RWPE2 (cell line): ENCODE results near the gene SATB2.
A peak's percentile ranks its signal among the peaks of the same experiment; 100 is the strongest.

Experiments
- ATAC-seq: fragments of 200-7000 bp; cut with Tn5 transposase; 3 replicates; pipeline ENCODE4 v1.9.1; 2021; ENCODE audit warnings: low read depth
- DNase-seq: peaks from one replicate; pipeline ENCODE4 v3.0.0-alpha.2; 2020; ENCODE audit warnings: low spot score
- H3K27ac ChIP-seq: fragments of 450-650 bp; 2 replicates; pipeline ENCODE4 v1.5.1; 2017; ENCODE audit warnings: mild to moderate bottlenecking; ENCODE audit not compliant: poor library complexity, severe bottlenecking
- H3K27me3 ChIP-seq: fragments of 250-450 bp; sonication (Bioruptor Pico); 2 replicates; pipeline ENCODE4 v1.5.1; 2021; ENCODE audit warnings: mild to moderate bottlenecking, moderate library complexity; ENCODE audit not compliant: insufficient read depth, poor library complexity, severe bottlenecking
- H3K36me3 ChIP-seq: fragments of 250-450 bp; sonication (Bioruptor Pico); 2 replicates; pipeline ENCODE4 v1.5.1; 2020; ENCODE audit warnings: low read depth, mild to moderate bottlenecking, moderate library complexity
- H3K4me1 ChIP-seq: fragments of 250-450 bp; sonication (Bioruptor Pico); 2 replicates; pipeline ENCODE4 v1.5.1; 2021; ENCODE audit warnings: mild to moderate bottlenecking, moderate library complexity; ENCODE audit not compliant: insufficient read depth, poor library complexity, severe bottlenecking
- H3K4me3 ChIP-seq: fragments of 250-450 bp; sonication (Bioruptor Pico); 2 replicates; pipeline ENCODE4 v1.5.1; 2021; ENCODE audit warnings: mild to moderate bottlenecking, moderate library complexity; ENCODE audit not compliant: severe bottlenecking
- H3K9me3 ChIP-seq: fragments of 250-450 bp; sonication (Bioruptor Pico); 2 replicates; pipeline ENCODE4 v1.5.1; 2021; ENCODE audit warnings: mild to moderate bottlenecking, moderate library complexity; ENCODE audit not compliant: severe bottlenecking
- CTCF ChIP-seq: fragments of 450-650 bp; IDR thresholded peaks from one replicate; pipeline ENCODE4 v1.5.1; 2017; ENCODE audit warnings: mild to moderate bottlenecking, moderate library complexity; ENCODE audit not compliant: poor library complexity, severe bottlenecking

The SATB2 gene

DNA sequence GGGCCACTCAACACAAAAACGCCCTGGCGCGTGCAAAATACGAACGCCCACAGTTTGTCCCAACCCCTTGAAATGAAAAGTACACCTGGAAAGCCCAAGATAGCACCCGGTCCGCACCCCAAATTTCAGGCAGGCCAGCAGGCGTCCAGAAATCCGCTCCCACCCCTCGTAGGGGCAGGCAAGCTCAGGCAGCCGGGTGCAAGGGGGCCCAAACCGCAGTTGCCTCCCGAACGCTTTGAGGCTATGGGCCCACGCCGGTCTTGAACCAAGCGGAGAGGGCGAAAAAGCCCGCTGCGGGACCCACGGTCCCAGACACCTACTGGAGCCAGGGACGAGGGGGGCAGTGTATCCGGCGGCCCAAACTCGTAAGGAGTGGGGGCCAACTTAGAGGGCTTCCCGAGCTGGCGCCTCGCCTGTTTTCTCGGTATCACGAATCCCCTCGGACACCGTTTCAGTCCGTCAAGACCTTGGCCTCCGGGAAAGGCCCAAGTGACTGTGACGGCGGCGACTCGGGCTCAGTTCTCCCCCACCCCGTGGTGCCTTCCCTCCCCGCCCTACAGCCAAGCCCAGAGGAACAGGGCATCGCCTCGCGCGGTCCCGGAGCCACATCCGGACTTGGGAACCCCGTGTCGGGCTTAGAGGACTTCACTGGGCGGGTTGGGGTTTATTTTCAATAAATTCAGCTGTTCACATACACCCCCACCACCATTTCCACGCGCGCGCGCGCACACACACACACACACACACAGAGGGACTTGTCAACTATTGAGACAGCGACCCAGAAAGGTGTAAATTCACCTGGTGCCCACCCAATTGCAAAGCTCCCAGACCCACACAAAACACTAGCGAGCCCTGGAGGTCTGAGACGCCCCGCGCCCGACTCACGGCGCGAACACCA lies 6.2 kb upstream of the SATB2 start:
- H3K4me3 ChIP-seq, result peak overlapping the region; percentile 55
- no peaks in the 10 kb centered on the region for H3K9me3 ChIP-seq
- no peaks in the 10 kb centered on the region for H3K4me1 ChIP-seq
- TF ChIP-seq CTCF, result peak; percentile 70
- no peaks in the 10 kb centered on the region for H3K36me3 ChIP-seq
- no peaks in the 10 kb centered on the region for H3K27me3 ChIP-seq
- no peak overlapping the region for H3K27ac ChIP-seq
- ATAC-seq (no peak), DNase-seq (no peak)

DNA sequence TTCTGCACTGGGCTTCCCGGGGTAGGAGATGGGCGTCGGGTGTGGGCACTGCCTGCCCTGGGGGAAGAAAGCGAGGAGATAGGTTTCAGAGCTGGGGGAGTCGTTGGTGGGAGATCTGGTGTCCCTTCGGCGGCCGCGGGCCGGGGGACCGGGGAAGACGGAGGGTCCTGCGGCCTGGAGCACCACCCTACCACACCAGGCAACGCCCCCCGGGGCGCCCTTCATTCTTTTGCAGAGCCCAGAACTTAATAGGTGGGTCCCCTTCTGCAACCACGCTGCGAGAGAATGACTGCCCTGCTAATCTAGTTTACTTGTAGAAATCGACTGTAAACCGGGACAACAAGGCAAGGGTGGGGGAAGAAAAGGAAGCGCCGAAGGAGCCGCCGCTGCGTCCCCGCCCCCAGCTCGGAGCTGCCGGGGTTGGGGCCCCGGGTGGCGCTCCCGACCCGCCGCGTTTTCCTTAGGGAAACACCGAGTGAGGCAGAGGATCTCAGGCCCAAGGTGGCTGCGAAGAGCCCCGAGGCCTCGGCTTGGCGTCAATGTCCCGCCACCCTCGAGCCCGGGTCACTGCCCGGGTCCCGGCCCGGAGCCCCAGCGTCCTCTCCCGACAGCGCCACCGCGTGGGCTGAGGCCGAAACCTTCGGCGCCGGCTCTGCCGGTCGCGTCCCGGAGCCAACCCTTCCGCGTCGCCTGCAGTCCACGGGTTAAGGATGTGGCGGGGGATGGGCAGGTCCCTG lies 5.4 kb upstream of the SATB2 start:
- Histone ChIP-seq H3K4me1 (no peaks in the 10 kb centered on the region), H3K36me3 (no peaks in the 10 kb centered on the region)
- TF ChIP-seq CTCF, result peak; percentile 93

DNA sequence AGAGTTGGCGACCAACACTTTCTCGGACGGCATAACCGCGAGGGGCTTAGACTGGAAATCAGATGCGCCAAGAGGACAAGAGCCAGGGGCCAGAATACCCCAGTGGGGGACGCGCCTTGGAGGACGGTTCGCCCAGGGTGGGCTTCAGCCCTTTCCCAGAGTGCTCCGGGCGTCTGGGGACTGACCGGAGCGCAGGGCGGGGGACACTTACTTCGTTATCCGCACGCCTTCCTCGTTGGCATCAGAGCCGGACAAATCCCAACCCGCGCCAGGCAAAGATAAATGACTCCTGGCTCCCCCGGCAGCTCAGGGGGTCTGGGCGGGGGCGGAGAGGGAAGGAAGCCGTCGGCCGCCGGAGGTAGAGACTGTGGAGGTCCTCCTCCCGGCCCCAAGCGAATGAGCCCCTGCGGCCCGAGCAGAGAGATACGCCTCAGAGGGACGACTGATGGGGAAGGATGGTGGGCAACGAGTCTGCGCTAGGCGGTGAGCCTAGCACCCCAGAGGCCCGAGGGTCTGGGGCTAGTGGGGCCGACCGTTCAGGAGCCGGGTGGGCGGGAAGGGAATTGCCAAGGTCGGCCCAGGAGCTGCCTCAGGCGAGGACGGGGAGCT lies 4.7 kb upstream of the SATB2 start:
- no peaks in the 10 kb centered on the region for H3K27me3 ChIP-seq

More for the DNA sequence above, 5.4 kb upstream of the SATB2 start:
- H3K27me3 ChIP-seq, result no peaks in the 10 kb centered on the region
- peak overlapping the region; percentile 55 for H3K4me3 ChIP-seq
- DNase-seq (no peak), ATAC-seq (peak; percentile 48)
- no peak overlapping the region for H3K27ac ChIP-seq
- no peaks in the 10 kb centered on the region for H3K9me3 ChIP-seq

DNA sequence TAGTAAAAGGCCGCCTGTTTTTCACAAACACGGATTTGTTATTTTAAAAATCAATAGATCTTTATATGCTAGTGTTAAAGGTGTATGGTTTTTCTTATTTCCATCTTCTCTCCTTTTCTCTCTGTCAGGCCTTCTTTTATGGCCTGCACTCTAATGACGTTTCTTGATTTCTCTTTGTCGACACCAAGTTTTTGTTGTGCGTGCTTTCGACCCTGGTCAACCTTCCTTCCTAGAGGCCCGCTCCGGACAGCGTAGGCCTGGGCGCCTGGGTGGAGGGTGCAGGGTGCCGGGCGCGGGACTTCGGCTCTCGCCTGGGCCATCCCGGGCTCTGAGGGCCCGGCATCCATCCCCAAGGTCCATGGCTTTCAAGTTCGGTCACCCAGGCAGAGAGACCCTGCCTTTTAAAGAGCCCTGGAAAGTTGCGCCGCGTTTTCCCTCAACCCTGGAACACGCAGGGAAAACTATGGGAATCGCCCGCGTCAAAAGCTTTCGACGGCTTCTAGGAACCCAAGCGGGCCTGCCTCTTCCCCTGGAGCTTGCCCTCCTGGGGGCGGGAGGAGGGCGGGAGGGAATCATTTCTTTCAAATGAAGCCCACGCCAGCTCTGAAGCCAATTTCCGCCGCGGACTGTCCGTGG lies 4.1 kb upstream of the SATB2 start:
- ATAC-seq, result no peak
- Histone ChIP-seq H3K27ac (peak overlapping the region; percentile 85), H3K4me3 (no peak overlapping the region), H3K27me3 (no peaks in the 10 kb centered on the region), H3K4me1 (no peaks in the 10 kb centered on the region), H3K9me3 (no peaks in the 10 kb centered on the region), H3K36me3 (no peaks in the 10 kb centered on the region)
- TF ChIP-seq CTCF, result no peak
- DNase-seq, result no peak

More for the DNA sequence above, 4.7 kb upstream of the SATB2 start:
- DNase-seq, result no peak
- Histone ChIP-seq H3K4me3 (no peak overlapping the region), H3K27ac (no peak overlapping the region), H3K36me3 (no peaks in the 10 kb centered on the region), H3K4me1 (no peaks in the 10 kb centered on the region), H3K9me3 (no peaks in the 10 kb centered on the region)
- no peak for ATAC-seq
- TF ChIP-seq CTCF, result no peak
